DMS53 treated with DMSO at 0.1 percent for 48 hours (cell line): Measurements from ENCODE around the gene DNAH8.
A peak's percentile ranks its signal among the peaks of the same experiment; 100 is the strongest.
"Not testable (repeated sequence)": the region's sequence is repeated elsewhere in the genome, so short reads cannot be mapped to it uniquely, and the experiment has no call there.

Experiments
- DNase-seq: peaks from one replicate; lab custom pipeline; 2025; ENCODE audit not compliant: unreplicated experiment; lab: John Stamatoyannopoulos, UW

Gene DNAH8

DNA sequence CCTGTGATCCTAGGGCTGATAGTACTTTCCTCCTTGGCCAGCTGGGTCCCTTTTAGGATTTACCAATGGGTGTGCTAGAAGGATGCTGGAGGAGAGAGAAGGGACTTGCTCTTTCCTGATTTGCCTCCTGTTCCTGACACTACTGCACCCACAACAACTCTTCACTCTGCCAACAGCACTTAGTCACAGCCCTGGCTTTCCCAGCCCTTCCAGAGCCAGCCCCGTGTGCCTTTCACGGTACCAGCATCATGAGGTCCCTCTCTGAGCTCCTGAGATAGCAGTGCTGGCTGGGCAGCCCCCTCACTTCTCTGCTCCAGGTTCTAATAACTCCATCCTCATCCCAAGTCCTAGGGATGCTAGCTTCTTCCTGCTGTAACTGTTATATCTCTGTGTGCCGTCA is 80.9 kb downstream of the DNAH8 start:
- no peak for DNase-seq

DNA sequence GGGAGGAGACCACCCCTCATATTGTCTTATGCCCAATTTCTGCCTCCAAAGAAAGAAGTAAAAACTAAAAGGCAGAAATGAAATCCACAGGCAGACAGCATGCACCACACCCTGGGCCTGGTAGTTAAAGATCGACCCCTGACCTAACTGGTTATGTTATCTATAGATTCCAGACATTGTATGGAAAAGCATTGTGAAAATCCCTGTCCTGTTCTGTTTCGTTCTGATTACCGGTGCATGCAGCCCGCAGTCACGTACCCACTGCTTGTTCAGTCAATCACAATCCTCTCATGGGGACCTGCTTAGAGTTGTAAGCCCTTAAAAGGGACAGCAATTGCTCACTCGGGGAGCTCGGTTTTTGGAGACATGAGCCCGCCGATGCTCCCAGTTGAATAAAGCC is 81.3 kb downstream of the DNAH8 start:
- not testable (repeated sequence) for DNase-seq

DNA sequence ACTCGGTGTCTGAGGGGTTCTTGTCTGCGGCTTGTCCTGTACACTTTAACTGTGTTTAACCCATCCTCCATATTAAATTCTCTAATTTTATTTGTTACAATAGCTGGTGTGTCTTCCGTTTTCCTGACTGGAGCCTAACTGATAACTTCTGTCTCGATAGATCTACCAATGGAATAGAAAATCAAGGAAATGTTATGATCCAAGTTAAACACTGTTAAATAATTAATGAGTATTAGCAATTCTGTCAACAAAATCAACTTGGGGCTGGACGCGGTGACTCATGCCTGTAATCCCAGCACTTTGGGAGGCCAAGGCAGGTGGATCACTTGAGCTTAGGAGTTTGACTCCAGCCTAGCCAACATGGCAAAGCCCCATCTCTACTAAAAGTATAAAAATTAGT is 81.7 kb downstream of the DNAH8 start:
- DNase-seq, result no peak

DNA sequence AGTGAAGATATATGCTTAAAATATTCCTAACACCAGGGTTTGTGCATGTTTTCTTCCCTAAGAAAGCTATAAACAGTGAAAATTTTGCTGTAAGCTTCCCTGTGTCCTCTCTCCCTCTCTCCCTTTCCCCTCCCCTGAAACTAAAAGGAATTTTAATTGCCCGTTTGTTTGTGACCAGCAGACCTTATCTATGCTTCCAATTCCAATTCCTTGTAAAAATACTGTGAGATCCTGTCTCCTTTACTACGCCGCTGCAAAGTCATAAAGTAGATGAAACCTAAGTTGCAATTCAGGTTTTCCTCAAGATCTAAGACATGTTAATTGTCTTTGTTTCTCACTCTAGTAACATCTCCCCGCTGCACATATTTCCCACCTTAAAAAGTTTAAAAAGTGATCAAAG is 82.3 kb downstream of the DNAH8 start:
- DNase-seq, result no peak

DNA sequence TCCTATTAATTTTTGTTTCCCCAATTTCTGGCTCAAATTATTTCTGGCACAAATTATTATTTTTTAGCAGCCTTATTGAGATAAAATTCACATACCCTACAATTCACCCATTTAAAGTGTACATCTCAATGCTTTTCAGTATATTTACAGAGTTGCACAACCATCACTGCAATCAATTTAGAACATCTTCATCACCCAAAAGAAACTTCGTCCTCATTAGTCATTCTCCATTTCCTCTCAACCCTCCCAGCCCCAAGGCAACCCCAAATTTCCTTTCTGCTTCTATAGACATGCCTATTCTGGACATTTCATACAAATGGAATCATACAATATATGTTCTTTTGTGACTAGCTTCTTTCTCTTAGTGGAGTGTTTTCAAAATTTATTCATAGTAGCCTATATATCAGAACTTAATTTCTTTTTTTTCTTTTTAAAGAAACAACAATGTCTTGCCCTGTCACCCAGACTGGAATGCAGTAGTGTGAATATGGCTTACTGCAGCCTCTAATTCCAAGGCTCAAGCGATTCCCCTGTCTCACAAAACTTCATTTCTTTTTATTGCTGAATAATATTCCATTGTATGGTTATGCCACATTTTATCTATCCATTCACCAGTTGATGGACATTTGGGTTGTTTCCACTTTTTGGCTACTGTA is 84.5 kb downstream of the DNAH8 start:
- DNase-seq, result no peak

DNA sequence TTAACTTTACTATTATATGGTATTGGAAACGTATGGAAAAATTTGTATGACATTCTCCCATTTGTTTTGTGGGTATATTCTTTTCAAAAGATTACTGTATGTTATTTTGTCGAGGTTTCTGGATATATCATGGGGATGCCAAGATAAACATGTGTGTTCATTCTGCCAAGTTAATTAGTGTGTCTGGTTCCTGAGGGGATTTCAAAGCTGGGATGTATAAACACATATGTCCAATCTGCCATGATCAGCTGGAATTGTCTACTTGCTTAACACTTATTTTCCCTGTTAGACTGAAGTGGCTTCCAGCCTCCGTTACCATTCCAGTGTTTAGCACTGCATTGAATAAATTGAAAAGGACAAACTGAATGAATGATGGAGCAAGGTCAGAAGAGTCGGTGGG is 86.2 kb downstream of the DNAH8 start:
- no peak for DNase-seq

DNA sequence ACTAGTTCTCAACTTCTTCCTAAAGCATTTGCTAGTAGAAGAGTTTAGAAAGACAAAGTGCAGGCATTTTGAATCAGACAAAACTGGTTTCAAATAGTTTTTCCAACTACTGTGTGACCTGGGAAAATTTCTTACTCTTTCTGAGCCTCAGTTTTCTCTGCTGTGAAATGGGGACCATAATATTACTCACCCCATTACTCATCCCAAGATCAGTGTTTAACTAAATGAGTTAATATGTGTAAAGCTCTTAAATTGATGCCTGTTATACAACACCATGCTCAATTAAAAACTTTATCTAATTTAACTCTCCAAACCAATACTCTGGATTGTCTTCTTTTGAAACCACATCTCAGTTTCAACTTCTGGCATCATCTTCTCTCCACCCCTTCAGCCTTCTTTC is 87.4 kb downstream of the DNAH8 start:
- no peak for DNase-seq

DNA sequence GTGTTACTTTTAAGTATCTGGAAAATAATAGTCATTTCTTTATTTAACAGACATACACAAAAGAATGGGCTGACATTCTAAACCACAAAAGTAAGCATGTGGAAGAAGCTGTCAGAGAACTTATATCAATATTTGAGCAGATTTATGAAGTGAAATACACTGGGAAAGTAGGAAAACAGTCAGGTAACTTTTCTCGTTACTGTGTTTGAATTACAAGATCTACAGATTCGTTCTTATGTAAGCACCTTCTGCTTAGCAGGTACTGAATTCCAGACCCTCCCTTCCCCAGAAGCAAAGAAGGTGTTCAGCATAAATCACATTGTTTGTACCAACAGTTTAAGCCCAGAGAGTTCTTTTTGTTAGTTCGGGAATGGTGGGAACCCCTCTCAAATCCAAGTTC is 88.0 kb downstream of the DNAH8 start:
- DNase-seq, result no peak

DNA sequence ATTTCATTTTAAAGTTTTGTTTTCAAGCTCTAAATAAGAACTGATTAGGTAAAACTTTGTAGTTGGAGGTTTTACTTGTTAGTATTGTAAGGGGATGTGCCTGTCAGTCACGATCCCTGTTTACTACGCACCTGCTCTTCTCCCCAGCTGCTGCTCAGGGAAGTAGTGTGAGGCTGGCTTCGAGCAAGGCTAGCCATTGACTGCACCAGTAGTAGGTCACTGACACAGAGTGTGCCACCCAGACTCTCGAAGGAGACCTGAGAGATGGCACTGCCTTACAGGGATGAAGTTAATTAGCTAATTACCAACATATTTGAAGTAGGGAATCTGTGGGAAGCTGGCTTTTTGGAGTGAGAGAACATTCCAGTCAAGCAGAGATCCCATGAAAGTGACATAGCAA is 89.2 kb downstream of the DNAH8 start:
- peak; percentile 19 for DNase-seq

DNA sequence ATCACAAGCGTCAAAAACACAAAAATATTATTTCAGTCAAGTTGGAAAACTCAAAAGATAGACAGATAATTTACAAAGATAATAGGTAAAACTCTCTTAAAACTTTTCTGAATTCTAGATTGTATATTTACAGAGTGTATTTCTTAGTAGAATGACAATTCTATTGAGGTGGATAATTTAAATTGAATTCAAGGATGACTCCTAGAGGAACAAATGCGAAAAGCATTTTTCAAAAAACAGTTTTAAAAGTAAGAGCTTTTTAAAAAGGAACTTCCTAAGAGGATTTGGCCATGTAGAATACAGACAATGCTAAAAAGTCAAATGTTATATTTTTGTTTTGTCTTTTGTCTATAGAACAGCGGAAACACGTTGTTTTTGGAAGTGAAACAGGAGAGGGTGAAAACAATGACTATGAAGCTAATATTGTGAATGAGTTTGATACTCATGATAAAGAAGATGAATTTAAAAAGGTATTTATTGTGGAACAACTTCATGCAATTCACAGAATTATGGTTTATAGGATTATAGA is 90.1 kb downstream of the DNAH8 start:
- DNase-seq, result no peak

DNA sequence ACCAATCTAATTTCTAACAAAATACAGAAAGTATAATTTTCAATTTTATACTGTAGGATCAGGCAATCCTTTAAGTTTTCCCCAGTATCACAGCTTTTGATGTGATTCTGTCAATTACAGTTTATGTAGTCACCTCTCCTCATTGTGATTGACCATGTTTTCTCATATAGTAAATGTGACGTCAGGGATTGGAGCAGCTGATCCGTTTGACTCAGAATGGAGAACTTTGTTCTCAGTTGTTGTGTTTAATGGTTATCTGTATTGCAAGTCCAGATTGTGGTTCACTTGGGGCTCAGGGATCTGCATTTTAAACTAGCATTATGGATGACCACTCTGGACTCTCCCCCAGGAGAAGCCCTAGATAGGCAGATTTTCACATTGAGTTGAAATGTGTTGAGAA is 90.6 kb downstream of the DNAH8 start:
- DNase-seq, result no peak

DNA sequence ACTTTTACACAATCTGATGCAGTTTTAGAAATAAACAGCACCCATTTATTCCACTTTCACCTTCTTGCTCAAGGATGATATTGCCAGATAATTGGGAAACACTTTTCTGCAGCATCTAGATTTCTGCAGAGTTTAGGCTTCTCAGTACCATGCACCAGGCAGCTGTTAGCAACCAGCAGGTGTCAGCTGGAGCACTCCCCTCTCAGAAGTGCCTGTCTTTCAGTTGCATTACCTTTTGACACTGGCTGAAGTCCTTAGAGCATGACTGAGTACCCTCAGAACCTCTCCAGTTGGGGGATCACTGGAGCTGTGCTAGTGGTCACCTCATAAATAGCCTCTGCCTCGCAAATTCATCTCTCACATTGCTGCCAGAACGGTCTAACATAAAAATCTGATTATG is 91.2 kb downstream of the DNAH8 start:
- DNase-seq, result peak; percentile 65

DNA sequence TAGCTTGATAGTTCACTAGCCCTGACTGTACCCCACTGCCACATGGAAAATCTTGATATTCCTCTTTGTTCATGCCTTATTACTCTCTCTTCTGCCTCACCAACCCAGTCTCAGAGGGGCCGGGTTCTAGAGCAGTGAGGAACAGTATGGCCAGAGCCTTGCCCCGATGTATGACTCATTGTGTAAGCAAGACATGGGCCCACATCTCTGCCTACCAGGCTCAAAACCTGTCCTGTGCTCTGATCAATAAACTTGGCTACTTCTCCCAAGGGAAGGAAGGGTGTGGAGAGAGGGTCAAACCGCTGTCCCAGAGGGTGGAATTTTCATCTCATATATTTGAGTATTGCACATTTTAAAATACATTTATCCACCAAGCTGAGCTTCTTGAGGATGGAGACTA is 91.7 kb downstream of the DNAH8 start:
- no peak for DNase-seq

DNA sequence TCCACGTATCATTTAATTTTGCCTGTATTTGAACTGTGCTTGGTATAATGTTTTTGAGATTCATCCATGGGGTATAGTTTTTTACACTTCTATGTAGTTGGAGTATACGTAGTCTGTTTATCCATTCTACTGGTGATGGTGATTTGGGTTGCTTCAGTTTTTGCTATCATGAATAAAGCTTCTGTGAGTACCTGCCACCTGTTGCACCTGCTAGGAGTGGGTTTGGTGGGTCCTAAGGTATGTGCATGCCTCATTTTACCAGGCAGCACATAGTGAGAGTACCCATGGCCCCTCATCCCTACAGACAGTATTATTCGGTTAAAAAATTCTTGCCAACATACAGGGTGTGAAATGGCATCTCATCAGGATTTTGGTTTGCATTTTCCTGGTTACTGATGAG is 92.9 kb downstream of the DNAH8 start:
- DNase-seq, result no peak

DNA sequence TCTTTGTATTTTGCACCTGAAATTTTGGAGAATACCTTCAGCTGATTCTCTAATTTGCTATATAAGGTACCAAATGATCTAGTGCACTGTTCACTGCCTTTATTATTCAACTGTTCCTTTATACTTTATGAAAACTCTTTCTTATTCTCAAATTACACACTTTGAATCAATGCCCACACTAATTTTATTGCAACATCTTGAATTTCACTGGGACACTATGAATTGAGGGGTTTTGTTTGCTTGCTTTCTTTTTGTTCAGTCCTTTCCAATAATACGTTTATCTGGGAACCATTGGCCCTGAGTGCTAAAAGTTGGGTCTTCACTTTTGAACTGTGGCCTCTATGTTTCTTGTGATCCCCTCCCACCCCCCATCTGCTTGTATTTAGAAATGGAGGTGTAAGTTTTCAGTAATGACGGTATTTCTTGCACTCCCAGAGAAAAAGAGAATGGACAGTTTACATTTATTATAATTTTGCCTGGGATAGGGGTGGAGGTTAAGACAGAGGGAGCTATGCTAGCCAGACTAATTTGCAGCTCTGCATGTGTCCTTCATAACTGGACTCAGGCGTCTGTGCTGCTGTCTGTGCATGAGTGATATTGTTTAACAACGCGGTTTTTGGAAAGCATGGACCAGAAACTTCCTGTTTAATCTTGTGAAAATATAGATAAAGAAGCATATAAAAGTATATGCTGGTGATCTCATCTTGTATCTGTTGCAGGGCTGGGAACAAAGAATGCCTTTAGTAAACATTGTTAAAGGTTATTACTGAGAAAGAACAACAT is 98.1 kb downstream of the DNAH8 start:
- no peak for DNase-seq

DNA sequence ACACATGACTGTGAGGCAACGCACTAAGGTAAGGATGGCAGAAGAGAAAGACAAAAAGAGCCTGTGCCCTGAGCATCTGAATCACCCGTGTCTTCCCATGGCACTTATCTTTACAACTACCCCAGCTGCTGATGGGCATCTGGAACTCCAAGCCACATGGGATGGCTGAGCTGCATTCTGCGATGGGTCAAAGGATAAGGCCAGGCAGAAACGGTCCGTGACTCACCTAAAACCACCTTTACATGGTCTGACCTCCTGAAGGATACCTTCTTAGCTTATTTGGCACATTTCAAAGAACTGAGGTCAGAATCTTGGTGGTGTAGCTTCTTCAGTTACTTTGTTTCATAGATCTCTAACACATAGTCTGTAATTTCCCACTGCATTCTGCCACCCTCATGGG is 99.7 kb downstream of the DNAH8 start:
- no peak for DNase-seq

DNA sequence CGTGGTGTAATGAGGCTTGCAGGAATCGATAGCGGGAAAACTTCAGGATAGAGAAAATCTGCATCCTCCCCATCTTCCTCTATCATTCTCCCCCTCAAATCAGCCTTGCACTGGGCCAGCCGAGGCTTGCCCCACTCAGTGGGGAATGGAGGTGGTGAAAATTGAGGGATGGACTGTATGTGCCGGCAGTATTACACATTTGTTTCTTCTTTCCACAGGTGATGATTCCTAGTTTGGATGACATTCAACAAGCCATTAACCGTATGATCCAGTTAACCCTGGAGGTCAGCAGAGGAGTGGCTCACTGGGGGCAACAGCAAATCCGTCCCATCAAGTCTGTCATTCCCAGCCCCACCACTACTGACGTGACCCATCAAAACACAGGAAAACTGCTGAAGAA is 100.1 kb downstream of the DNAH8 start:
- DNase-seq, result no peak

DNA sequence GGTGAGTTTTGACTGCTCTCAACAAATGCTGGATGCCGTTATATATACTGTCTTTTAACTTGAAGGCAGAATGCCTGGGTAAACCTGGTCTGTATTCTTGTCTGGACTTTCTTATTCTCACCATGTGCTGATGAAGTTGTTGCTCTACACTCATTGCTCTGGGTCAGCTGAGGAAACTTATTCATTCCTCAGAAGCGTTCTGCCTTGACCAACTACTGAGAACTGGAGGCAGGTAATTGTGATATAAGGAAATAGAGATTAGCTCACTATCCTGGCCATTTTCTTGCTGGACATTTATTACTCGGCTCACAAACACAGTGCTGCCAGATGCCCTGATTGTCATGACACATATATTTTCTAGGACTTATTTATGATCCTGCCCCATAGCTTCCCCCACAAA is 103.6 kb downstream of the DNAH8 start:
- DNase-seq, result no peak

DNA sequence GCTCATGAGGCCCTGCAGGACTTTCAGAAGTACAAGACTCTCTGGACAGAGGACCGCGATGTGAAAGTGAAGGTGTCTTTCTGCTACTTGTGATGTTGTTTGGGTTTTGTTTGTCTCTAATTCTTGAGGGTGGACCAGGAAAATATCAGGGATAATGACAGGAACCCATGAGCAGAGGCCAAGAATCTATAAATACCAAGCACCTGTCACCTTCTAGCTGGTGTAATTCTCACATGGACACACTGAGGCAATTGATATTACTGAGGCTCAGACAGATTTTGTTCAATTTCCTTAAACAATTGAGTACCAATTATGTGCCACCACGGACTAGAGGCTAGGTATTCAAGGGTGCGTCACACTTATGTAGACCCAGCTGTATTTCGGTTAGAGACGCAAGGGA is 107.9 kb downstream of the DNAH8 start:
- DNase-seq, result no peak

DNA sequence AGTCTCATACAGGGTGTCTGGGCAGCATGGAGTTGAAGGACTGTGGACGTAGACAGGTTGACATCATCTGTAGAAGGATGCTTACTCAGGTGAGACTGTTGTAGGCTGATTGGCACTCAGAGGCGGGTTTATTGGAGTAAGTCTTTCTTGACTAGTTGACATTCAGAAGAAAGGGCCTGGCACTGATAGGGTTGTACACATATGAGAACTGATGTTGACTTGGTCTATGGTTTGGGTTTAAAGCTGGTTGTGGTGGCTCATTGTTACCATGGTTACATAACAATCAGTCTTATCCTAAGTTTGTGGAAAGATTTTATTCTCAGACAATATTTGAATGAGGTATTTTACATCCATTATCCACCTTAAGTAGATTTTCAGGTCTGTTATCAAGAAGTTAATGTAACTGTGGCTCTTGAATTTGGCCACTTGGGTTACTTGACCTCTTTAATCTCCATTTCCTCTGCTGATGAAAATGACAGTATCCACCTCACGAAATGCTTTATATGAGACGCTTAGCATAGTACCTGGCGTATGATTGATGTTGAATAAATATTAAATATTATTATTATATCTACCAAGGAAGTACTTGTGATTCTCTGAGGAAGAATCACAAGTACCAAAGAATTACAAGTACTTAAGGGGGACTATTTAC is 109.3 kb downstream of the DNAH8 start:
- DNase-seq, result no peak

DNA sequence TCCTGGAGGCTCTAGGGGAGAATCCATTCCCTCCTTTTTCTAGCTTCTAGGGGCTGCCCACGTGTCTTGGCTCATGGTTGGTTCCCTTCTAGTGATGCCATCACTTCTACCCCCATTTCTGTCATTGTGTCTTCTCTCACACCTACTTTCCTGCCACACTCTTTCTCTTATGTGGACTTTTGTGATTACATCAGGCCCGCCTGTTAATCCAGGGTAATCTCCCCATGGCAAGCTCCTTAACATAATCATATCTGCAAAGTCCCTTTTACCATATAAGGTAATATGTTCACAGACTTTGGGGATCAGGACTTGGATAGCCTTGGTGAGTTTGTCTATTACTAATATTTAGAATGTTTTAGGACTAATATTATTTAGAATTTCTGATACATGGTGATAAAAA is 111.9 kb downstream of the DNAH8 start:
- DNase-seq, result no peak

DNA sequence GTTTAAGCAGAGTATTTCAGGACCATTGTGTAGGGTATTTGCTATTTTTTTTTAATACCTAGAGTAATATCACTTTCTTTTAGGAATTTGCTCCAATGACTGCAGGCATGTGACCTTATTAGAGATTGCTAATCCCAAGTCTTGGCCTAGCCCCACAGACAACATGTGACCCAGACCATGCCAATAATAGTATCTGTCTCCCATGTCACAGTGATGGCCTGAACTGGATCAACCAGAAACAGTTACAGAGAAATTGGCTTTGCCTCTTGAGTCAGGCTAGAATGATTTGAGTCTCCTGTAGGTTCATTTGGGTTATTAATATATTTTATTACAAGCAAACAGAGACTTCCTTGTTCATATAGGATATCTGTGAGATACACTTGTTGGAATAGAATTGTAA is 116.8 kb downstream of the DNAH8 start:
- DNase-seq, result no peak
